SK-N-MC (cell line): Measurements from ENCODE around the gene SLC2A9.

Source experiments
- EZH2 ChIP-seq: fragments of 200-600 bp; sonication (generic); IDR thresholded peaks from one replicate; pipeline ENCODE4 v1.6.1; 2017; ENCODE audit warnings: antibody characterized with exemption
- POLR2AphosphoS5 ChIP-seq: IDR thresholded peaks from 2 replicates; pipeline ENCODE4 v1.6.1; 2012; ENCODE audit warnings: mild to moderate bottlenecking, low read depth, low read length, borderline replicate concordance

DNA sequence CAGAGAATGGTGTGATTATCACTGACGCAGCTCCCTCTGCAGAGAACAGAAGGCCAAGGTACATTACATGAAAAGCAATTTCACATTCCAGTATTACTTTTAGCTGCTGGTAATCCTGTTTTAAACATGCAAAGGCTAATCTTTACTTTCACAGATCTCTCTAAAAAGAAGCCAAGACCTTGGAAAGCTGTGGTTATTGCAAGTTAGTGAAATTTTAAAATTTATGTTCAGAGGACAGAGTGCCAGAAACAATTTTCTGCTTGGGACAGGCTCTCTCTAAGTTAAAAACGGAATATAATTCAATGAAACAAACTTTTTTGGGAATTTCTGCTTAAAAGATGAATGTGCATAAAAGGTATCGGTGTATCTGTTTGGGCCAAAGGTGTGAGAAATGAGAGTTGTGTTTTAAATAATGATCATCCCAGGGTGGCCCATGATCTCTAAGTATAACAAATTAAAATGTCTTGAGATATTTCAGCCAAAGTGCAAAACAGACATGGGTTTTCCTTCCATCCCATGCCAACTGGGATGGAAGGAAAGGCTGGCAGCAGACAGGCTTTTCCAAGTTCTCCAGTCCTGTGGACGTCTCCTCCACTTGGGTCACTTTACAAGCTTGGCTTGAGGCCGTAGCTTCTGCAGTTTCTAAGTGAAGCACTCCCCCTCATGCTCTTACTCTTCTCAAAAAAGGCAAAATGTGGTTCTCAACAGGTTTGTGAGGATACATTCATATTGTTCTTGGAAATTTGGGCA is 121.8 kb downstream of the SLC2A9 start:
- TF ChIP-seq EZH2 (no peak), POLR2AphosphoS5 (no peak)
